ENCODE data around the gene B3GNT7.
"Not testable (repeated sequence)": the region's sequence is repeated elsewhere in the genome, so short reads cannot be mapped to it uniquely, and the experiment has no call there.

B3GNT7 gene

GRCh38 chr2:231429152-231429551 is 33.6 kb downstream of the B3GNT7 start:
- no peak overlapping the region for H3K27ac ChIP-seq (ENCODE audit: low read depth, low read length)
- H3K4me3 ChIP-seq (ENCODE audit: low read length) = no peak overlapping the region
- H3K27me3 ChIP-seq (ENCODE audit: control insufficient read depth, low read length) = no peaks in the 10 kb centered on the region
- no peaks in the 10 kb centered on the region for H3F3A ChIP-seq (ENCODE audit: control insufficient read depth, insufficient read depth)
- H3K36me3 ChIP-seq (ENCODE audit: control insufficient read depth, low read length) = no peaks in the 10 kb centered on the region
- no peaks in the 10 kb centered on the region for H3K79me2 ChIP-seq (ENCODE audit: control insufficient read depth, low read length)
- TF ChIP-seq EZH2phosphoT487 (IDR thresholded peaks at IDR 0.05; ENCODE audit: borderline replicate concordance, low read length) = no peak
- no peak for TF ChIP-seq CTCF (IDR thresholded peaks at IDR 0.05; ENCODE audit: low read depth, low read length, poor library complexity, severe bottlenecking)
- no peaks in the 10 kb centered on the region for H4K20me1 ChIP-seq (ENCODE audit: control insufficient read depth, insufficient read depth, low read depth, low read length)
- no peak overlapping the region for H3K4me2 ChIP-seq (ENCODE audit: low read length)
- no peaks in the 10 kb centered on the region for H3K4me1 ChIP-seq (ENCODE audit: control insufficient read depth, low read length)
- no peaks in the 10 kb centered on the region for H3K9me2 ChIP-seq (replicated peaks; ENCODE audit: control insufficient read depth, low read length)
- peaks cover 12% of the 10 kb centered on the region for H3K9me3 ChIP-seq (ENCODE audit: control insufficient read depth, insufficient read depth, low read length)

- Histone ChIP-seq H3K36me3 (ENCODE audit: control insufficient read depth, low read length) (no peaks in the 10 kb centered on the region), H3K4me2 (ENCODE audit: low read length) (no peak overlapping the region), H4K20me1 (ENCODE audit: control insufficient read depth, insufficient read depth, low read depth, low read length) (no peaks in the 10 kb centered on the region), H3K27ac (ENCODE audit: low read depth, low read length) (no peak overlapping the region), H3F3A (ENCODE audit: control insufficient read depth, insufficient read depth) (no peaks in the 10 kb centered on the region), H3K27me3 (ENCODE audit: control insufficient read depth, low read length) (no peaks in the 10 kb centered on the region), H3K79me2 (ENCODE audit: control insufficient read depth, low read length) (no peaks in the 10 kb centered on the region), H3K4me1 (ENCODE audit: control insufficient read depth, low read length) (no peaks in the 10 kb centered on the region), H3K9me3 (ENCODE audit: control insufficient read depth, insufficient read depth, low read length) (peaks cover 12% of the 10 kb centered on the region), H3K4me3 (ENCODE audit: low read length) (no peak overlapping the region), H3K9me2 (replicated peaks; ENCODE audit: control insufficient read depth, low read length) (no peaks in the 10 kb centered on the region)
- TF ChIP-seq CTCF (IDR thresholded peaks at IDR 0.05; ENCODE audit: low read depth, low read length, poor library complexity, severe bottlenecking) (no peak), EZH2phosphoT487 (IDR thresholded peaks at IDR 0.05; ENCODE audit: borderline replicate concordance, low read length) (no peak)
Observed at GRCh38 chr2:231429901-231430300, 34.4 kb downstream of the B3GNT7 start.

GRCh38 chr2:231430437-231430836 is 34.9 kb downstream of the B3GNT7 start:
- not testable (repeated sequence) for H3K36me3 ChIP-seq (ENCODE audit: control insufficient read depth, low read length); H3K79me2 ChIP-seq (ENCODE audit: control insufficient read depth, low read length); H4K20me1 ChIP-seq (ENCODE audit: control insufficient read depth, insufficient read depth, low read depth, low read length); H3F3A ChIP-seq (ENCODE audit: control insufficient read depth, insufficient read depth); H3K4me2 ChIP-seq (ENCODE audit: low read length); H3K9me2 ChIP-seq (replicated peaks; ENCODE audit: control insufficient read depth, low read length); H3K4me1 ChIP-seq (ENCODE audit: control insufficient read depth, low read length); H3K27ac ChIP-seq (ENCODE audit: low read depth, low read length); H3K4me3 ChIP-seq (ENCODE audit: low read length); H3K27me3 ChIP-seq (ENCODE audit: control insufficient read depth, low read length)
- peaks cover 12% of the 10 kb centered on the region for H3K9me3 ChIP-seq (ENCODE audit: control insufficient read depth, insufficient read depth, low read length)

GRCh38 chr2:231431606-231432005 is 36.1 kb downstream of the B3GNT7 start:
- Histone ChIP-seq H3K4me2 (ENCODE audit: low read length) (no peak overlapping the region), H3K4me3 (ENCODE audit: low read length) (no peak overlapping the region), H3K27me3 (ENCODE audit: control insufficient read depth, low read length) (no peaks in the 10 kb centered on the region), H3K79me2 (ENCODE audit: control insufficient read depth, low read length) (no peaks in the 10 kb centered on the region), H3F3A (ENCODE audit: control insufficient read depth, insufficient read depth) (no peaks in the 10 kb centered on the region), H3K9me2 (replicated peaks; ENCODE audit: control insufficient read depth, low read length) (no peaks in the 10 kb centered on the region), H3K9me3 (ENCODE audit: control insufficient read depth, insufficient read depth, low read length) (peaks cover 12% of the 10 kb centered on the region), H4K20me1 (ENCODE audit: control insufficient read depth, insufficient read depth, low read depth, low read length) (no peaks in the 10 kb centered on the region), H3K4me1 (ENCODE audit: control insufficient read depth, low read length) (no peaks in the 10 kb centered on the region), H3K36me3 (ENCODE audit: control insufficient read depth, low read length) (no peaks in the 10 kb centered on the region), H3K27ac (ENCODE audit: low read depth, low read length) (no peak overlapping the region)
- TF ChIP-seq EZH2phosphoT487 (IDR thresholded peaks at IDR 0.05; ENCODE audit: borderline replicate concordance, low read length) (no peak), CTCF (IDR thresholded peaks at IDR 0.05; ENCODE audit: low read depth, low read length, poor library complexity, severe bottlenecking) (no peak)
